ENCODE data around the gene RELN. TPM values are rescaled to one million over a fixed set of nuclear protein-coding genes. Genes with fewer than 3 reads are reported as not detected.

The RELN gene
- total and polyA plus RNA-seq, 10 of the 15 experiments (the other 5 are each of a cell fraction or from before 2014, with no cell fraction given): 0.11 to 0.21 TPM; not detected in 8

GRCh38 chr7:103622274-103622673 lies 367.2 kb downstream of the RELN start:
- H3K27ac ChIP-seq (ENCODE audit: control insufficient read depth, insufficient read depth): no peak overlapping the region
- no peaks in the 10 kb centered on the region for H4K20me1 ChIP-seq (ENCODE audit: control insufficient read depth, insufficient read depth)
- no TSS peak for BruUV-seq (replicated peaks)
- H3K4me1 ChIP-seq (ENCODE audit: control insufficient read depth, insufficient read depth, low read length): no peaks in the 10 kb centered on the region
- no peak for TF ChIP-seq KDM1A (IDR thresholded peaks at IDR 0.05; ENCODE audit: borderline replicate concordance)
- TF ChIP-seq BMI1 (IDR thresholded peaks at IDR 0.05; ENCODE audit: borderline replicate concordance): no peak
- no peak for TF ChIP-seq KAT2A (conservative IDR thresholded peaks at IDR 0.05; ENCODE audit: control insufficient read depth, low read depth, low read length)
- no peak for TF ChIP-seq ATF3 (IDR thresholded peaks at IDR 0.05; ENCODE audit: borderline replicate concordance, extremely low read depth, low read depth, low read length)
- no peak for TF ChIP-seq WRNIP1 (IDR thresholded peaks at IDR 0.05; ENCODE audit: borderline replicate concordance, low read depth, low read length)
- TF ChIP-seq CEBPZ (IDR thresholded peaks at IDR 0.05; ENCODE audit: low read depth, low read length): no peak
- TF ChIP-seq POLR2A (IDR thresholded peaks at IDR 0.05; ENCODE audit: low read depth, low read length): no peak
- TF ChIP-seq ATF2 (IDR thresholded peaks at IDR 0.05; ENCODE audit: low read length): no peak
- no peak for TF ChIP-seq RFX5 (IDR thresholded peaks at IDR 0.05; ENCODE audit: low read depth, low read length)
- no peak for TF ChIP-seq POU2F2 (IDR thresholded peaks at IDR 0.05; ENCODE audit: borderline replicate concordance, low read depth, low read length)
- TF ChIP-seq NFYB (IDR thresholded peaks at IDR 0.05; ENCODE audit: insufficient read depth, low read depth, low read length): no peak
- no peak for TF ChIP-seq NFXL1 (IDR thresholded peaks at IDR 0.05; ENCODE audit: borderline replicate concordance)
- no peak for TF ChIP-seq BCL11A (IDR thresholded peaks at IDR 0.05; ENCODE audit: low read depth, low read length)
- no peak for TF ChIP-seq MTA2 (IDR thresholded peaks at IDR 0.05; ENCODE audit: low read depth)
- TF ChIP-seq EZH2 (IDR thresholded peaks at IDR 0.05; ENCODE audit: borderline replicate concordance, control insufficient read depth, low read depth, low read length): no peak
- no peak for TF ChIP-seq CHD1 (IDR thresholded peaks at IDR 0.05; ENCODE audit: low read depth, low read length)
- no peak for TF ChIP-seq LARP7 (IDR thresholded peaks at IDR 0.05)
- TF ChIP-seq ESRRA (IDR thresholded peaks at IDR 0.05; ENCODE audit: low read length): no peak
- no peak for TF ChIP-seq E2F4 (IDR thresholded peaks at IDR 0.05; ENCODE audit: low read depth, low read length)
- H3K4me3 ChIP-seq: no peak overlapping the region
- SMC1A ChIA-PET (ENCODE audit: uncharacterized antibody, unreplicated experiment): interaction anchor here (1.1 kb wide), 1 partner anchor 29 kb away, joined by 4 read pairs; no protein-coding TSS in a partner anchor
- FAIRE-seq: no peak
- RAD21 ChIA-PET (ENCODE audit: unreplicated experiment): no interaction called here
- H3K79me2 ChIP-seq (ENCODE audit: control insufficient read depth, insufficient read depth, low read length): no peaks in the 10 kb centered on the region
- no peak for DNase-seq (ENCODE audit: low read depth, low spot score)
- CTCF ChIA-PET: interaction anchor here (1.6 kb wide), 1 partner anchor 48 kb away, joined by 3 read pairs; no protein-coding TSS in a partner anchor
- in situ Hi-C loops (cut with MboI) (no loop called here), intact Hi-C loops (cut with micrococcal nuclease; ENCODE audit: unreplicated experiment) (no loop called here)
- no peaks in the 10 kb centered on the region for H3K36me3 ChIP-seq (ENCODE audit: control insufficient read depth in 2 of 2, insufficient read depth in 2 of 2, low read length in 1 of 2)
- POLR2A ChIA-PET: no interaction called here
- H3K27me3 ChIP-seq (replicated peaks in 1 of 2; ENCODE audit: control insufficient read depth in 2 of 2, insufficient read depth in 2 of 2, low read length in 1 of 2): no peaks in the 10 kb centered on the region; a peak in 1 of 4 replicates
- H2AFZ ChIP-seq (ENCODE audit: control insufficient read depth, low read depth, low read length): no peak overlapping the region
- no peak overlapping the region for H3K4me2 ChIP-seq (ENCODE audit: control insufficient read depth, insufficient read depth)
- no peak for ATAC-seq
- no peak overlapping the region for H3K9ac ChIP-seq (ENCODE audit: control insufficient read depth, insufficient read depth, low read length)
- H3K9me3 ChIP-seq (replicated peaks; ENCODE audit: control insufficient read depth, insufficient read depth, low read length): no peaks in the 10 kb centered on the region

Measured in GM12878 (cell line).